ENCODE measurements around the gene OPCML. TPM values are rescaled to one million over a fixed set of nuclear protein-coding genes. Genes with fewer than 3 reads are reported as not detected.

The OPCML gene
- total and polyA plus RNA-seq, 4 donors, result under 0.01 to 0.01 TPM; not detected in 2

DNA sequence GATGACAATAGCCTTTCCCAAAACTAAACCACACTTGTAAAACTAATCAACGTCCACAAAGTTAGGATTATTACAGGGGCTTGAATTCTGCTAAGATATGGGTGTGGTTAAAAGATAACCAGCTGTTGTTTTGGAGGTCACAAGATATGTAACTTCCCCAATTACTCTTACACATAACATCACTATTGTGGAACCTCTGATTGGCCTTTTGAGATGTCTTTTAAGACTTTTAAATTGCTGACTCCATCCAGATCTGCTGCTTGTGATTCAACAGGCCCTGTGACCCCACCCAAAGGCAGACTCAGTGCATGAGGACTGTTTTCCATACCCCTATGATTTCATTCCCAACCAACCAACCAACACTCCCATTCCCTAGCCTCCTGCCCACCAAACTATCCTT lies 893.9 kb downstream of the OPCML start:
- WGBS, result 48% methylated on average over 1 of the region's 1 CpG
- TF ChIP-seq FOXA2 (IDR thresholded peaks at IDR 0.05) (no peak), NR2F2 (IDR thresholded peaks at IDR 0.05) (no peak)

DNA sequence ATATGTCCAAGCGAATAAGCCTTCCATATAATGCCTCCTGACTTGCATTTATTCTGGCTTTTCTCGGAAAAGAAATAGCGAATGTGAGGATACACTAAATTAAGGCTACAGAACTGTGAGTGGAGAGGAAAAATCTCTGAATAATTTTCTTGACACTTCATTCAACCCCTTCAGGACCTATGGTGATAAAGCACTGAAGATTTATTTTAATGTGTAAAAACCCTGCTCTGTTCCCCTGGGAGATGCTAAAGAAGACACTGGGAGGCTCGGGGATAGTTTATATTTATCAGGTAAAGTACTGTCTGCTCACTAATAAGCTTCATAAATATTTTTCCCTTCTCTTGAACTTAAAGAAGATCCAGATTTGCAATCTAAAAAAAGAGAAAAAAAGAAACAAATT lies 895.8 kb downstream of the OPCML start:
- H3K27ac ChIP-seq (ENCODE audit: low read depth in 1 of 2, low read length in 2 of 2), result no peak overlapping the region
- WGBS, result 90% methylated on average over 4 of the region's 4 CpGs
- no peak overlapping the region for H3K9ac ChIP-seq (ENCODE audit: low read depth in 1 of 2, low read length in 2 of 2)
- H3K27me3 ChIP-seq (ENCODE audit: control insufficient read depth in 4 of 4, insufficient read depth in 4 of 4, low read length in 3 of 4), result peaks cover 0 to 5% (median 0%) of the 10 kb centered on the region in 4 donors
- no peaks in the 10 kb centered on the region for H3K4me1 ChIP-seq (ENCODE audit: control insufficient read depth in 4 of 4, insufficient read depth in 4 of 4, low read length in 3 of 4)
- DNase-seq (ENCODE audit: low spot score), result no peak
- TF ChIP-seq, protein P1, sequence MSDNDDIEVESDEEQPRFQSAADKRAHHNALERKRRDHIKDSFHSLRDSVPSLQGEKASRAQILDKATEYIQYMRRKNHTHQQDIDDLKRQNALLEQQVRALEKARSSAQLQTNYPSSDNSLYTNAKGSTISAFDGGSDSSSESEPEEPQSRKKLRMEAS (IDR thresholded peaks at IDR 0.05), result no peak
- TF ChIP-seq HNF4A (conservative IDR thresholded peaks at IDR 0.05) (no peak), RAD21 (IDR thresholded peaks at IDR 0.05) (no peak), JUND (IDR thresholded peaks at IDR 0.05) (no peak), HNF4G (IDR thresholded peaks at IDR 0.05) (no peak), EGR1 (IDR thresholded peaks at IDR 0.05; ENCODE audit: low read depth in 2 of 2) (no peak)
- TF ChIP-seq, protein P2, sequence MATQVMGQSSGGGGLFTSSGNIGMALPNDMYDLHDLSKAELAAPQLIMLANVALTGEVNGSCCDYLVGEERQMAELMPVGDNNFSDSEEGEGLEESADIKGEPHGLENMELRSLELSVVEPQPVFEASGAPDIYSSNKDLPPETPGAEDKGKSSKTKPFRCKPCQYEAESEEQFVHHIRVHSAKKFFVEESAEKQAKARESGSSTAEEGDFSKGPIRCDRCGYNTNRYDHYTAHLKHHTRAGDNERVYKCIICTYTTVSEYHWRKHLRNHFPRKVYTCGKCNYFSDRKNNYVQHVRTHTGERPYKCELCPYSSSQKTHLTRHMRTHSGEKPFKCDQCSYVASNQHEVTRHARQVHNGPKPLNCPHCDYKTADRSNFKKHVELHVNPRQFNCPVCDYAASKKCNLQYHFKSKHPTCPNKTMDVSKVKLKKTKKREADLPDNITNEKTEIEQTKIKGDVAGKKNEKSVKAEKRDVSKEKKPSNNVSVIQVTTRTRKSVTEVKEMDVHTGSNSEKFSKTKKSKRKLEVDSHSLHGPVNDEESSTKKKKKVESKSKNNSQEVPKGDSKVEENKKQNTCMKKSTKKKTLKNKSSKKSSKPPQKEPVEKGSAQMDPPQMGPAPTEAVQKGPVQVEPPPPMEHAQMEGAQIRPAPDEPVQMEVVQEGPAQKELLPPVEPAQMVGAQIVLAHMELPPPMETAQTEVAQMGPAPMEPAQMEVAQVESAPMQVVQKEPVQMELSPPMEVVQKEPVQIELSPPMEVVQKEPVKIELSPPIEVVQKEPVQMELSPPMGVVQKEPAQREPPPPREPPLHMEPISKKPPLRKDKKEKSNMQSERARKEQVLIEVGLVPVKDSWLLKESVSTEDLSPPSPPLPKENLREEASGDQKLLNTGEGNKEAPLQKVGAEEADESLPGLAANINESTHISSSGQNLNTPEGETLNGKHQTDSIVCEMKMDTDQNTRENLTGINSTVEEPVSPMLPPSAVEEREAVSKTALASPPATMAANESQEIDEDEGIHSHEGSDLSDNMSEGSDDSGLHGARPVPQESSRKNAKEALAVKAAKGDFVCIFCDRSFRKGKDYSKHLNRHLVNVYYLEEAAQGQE (IDR thresholded peaks at IDR 0.05), result no peak
- TF ChIP-seq, protein P3, sequence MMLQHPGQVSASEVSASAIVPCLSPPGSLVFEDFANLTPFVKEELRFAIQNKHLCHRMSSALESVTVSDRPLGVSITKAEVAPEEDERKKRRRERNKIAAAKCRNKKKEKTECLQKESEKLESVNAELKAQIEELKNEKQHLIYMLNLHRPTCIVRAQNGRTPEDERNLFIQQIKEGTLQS (IDR thresholded peaks at IDR 0.05), result no peak
- H3K4me3 ChIP-seq (ENCODE audit: low read depth in 1 of 3, low read length in 3 of 3), result no peak overlapping the region
- H3K36me3 ChIP-seq (ENCODE audit: control insufficient read depth in 4 of 4, insufficient read depth in 3 of 4, low read depth in 1 of 4, low read length in 3 of 4), result no peaks in the 10 kb centered on the region
- H3K9me3 ChIP-seq (ENCODE audit: control insufficient read depth in 4 of 4, low read length in 3 of 4), result no peaks in the 10 kb centered on the region

More for the DNA sequence above, 893.9 kb downstream of the OPCML start:
- H3K9ac ChIP-seq (ENCODE audit: low read depth in 1 of 2, low read length in 2 of 2), result no peak overlapping the region
- no peak overlapping the region for H3K4me3 ChIP-seq (ENCODE audit: low read depth in 1 of 3, low read length in 3 of 3)
- no peaks in the 10 kb centered on the region for H3K36me3 ChIP-seq (ENCODE audit: control insufficient read depth in 4 of 4, insufficient read depth in 3 of 4, low read depth in 1 of 4, low read length in 3 of 4)
- DNase-seq (ENCODE audit: low spot score), result no peak
- H3K9me3 ChIP-seq (ENCODE audit: control insufficient read depth in 4 of 4, low read length in 3 of 4), result no peaks in the 10 kb centered on the region
- H3K4me1 ChIP-seq (ENCODE audit: control insufficient read depth in 4 of 4, insufficient read depth in 4 of 4, low read length in 3 of 4), result no peaks in the 10 kb centered on the region
- H3K27ac ChIP-seq (ENCODE audit: low read depth in 1 of 2, low read length in 2 of 2), result no peak overlapping the region
- peaks cover 0 to 5% (median 0%) of the 10 kb centered on the region in 4 donors for H3K27me3 ChIP-seq (ENCODE audit: control insufficient read depth in 4 of 4, insufficient read depth in 4 of 4, low read length in 3 of 4)

DNA sequence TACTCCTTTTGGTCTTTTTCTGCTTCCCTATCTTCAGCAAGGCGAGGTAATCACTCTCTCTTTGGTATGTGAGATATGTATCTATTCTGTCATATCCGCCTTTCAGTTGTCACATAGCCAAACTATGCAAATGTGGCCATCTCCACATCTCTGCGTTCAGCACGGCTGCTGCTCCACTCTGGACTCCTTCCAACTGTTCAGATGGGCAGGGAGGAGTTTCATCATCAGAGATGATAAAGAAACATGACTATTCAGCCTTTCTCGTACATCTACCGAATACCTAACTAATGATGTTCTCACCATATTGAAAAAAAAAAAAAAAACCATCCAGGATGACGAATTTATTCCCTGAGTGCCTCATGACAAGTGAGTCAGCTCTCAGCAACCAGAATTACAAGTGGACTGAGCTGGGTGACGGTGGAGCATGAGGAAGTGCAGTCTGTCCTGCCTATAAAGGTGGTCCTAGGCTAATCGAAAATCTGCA lies 899.6 kb downstream of the OPCML start:
- no peaks in the 10 kb centered on the region for H3K36me3 ChIP-seq (ENCODE audit: control insufficient read depth in 4 of 4, insufficient read depth in 3 of 4, low read depth in 1 of 4, low read length in 3 of 4)
- WGBS, result 71% methylated on average over 9 of the region's 9 CpGs
- H3K27me3 ChIP-seq (ENCODE audit: control insufficient read depth in 4 of 4, insufficient read depth in 4 of 4, low read length in 3 of 4), result peaks cover 0 to 1% (median 0%) of the 10 kb centered on the region in 4 donors
- H3K9ac ChIP-seq (ENCODE audit: low read depth in 1 of 2, low read length in 2 of 2), result no peak overlapping the region
- no peak overlapping the region for H3K27ac ChIP-seq (ENCODE audit: low read depth in 1 of 2, low read length in 2 of 2)
- TF ChIP-seq SP1 (IDR thresholded peaks at IDR 0.05) (no peak), JUND (IDR thresholded peaks at IDR 0.05) (no peak), RAD21 (IDR thresholded peaks at IDR 0.05) (no peak), YY1 (IDR thresholded peaks at IDR 0.05) (no peak), HNF4A (conservative IDR thresholded peaks at IDR 0.05) (no peak)
- no peaks in the 10 kb centered on the region for H3K9me3 ChIP-seq (ENCODE audit: control insufficient read depth in 4 of 4, low read length in 3 of 4)
- no peaks in the 10 kb centered on the region for H3K4me1 ChIP-seq (ENCODE audit: control insufficient read depth in 4 of 4, insufficient read depth in 4 of 4, low read length in 3 of 4)
- DNase-seq (ENCODE audit: low spot score), result no peak
- H3K4me3 ChIP-seq (ENCODE audit: low read depth in 1 of 3, low read length in 3 of 3), result no peak overlapping the region
